HK-2 (cell line): ENCODE measurements around the gene SRL.
"Not testable (repeated sequence)": the region's sequence is repeated elsewhere in the genome, so short reads cannot be mapped to it uniquely, and the experiment has no call there.

Experiments used
- DNase-seq: peaks from one replicate; pipeline ENCODE4 v3.0.0-alpha.2; 2018; ENCODE audit not compliant: unreplicated experiment

Gene SRL

GRCh38 chr16:4260360-4260759 is 18.5 kb upstream of the SRL start:
- no peak for DNase-seq

- no peak for DNase-seq
Observed at GRCh38 chr16:4257646-4258556, 16.0 kb upstream of the SRL start.

DNA sequence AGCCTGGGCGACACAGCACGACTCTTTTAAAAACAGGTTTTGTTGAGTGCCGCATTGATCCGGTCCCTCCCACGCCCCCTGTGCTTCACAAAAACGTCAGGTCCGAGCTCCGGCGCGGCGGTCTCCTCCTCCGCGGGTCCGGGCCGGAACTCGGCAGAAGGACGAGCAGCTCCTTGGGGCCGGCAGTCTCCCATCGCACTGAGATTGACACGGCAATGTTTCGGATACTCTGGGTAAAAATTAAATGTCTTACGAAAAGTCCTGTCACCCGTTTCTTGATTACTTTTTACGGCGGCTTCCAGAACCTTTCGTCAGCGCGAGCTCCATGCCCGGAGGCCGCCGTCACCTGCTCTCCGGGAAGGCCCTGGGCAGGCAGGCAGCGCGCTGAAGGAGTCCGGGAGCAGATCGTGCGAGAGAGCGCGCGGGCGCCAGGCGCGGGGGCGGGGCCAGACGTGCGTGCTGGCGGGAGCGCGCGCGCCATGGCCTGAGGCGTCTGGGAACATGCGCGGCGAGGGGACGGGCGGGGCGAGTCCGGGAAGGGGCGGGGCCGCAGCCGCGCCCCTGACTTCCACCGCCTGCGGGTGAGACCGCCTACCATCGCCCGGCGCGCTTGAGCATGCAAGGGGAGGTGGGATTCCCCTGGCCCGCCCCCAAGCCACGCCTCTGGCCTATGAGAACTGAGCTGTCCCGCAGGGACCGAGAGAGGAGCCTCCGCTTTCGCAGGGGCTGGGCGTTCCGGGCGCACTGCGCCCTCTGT is 11.7 kb upstream of the SRL start:
- DNase-seq: peak; percentile 97

DNA sequence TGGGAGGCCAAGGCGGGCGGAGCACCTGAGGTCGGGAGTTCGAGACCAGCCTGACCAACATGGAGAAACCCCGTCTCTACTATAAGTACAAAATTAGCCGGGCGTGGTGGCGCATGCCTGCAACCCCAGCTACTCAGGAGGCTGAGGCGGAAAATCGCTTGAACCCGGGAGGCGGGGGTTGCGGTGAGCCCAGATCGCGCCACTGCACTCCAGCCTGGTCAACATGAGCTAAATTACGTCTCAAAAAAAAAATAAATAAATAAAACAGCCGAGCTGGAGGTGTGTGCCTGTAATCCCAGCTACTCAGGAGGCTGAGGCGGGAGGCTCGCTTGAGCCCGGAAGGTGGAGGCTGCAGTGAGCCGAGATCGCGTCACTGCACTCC is 11.1 kb upstream of the SRL start:
- DNase-seq: not testable (repeated sequence)

- no peak for DNase-seq
Observed at GRCh38 chr16:4249530-4250308, 7.8 kb upstream of the SRL start.

DNA sequence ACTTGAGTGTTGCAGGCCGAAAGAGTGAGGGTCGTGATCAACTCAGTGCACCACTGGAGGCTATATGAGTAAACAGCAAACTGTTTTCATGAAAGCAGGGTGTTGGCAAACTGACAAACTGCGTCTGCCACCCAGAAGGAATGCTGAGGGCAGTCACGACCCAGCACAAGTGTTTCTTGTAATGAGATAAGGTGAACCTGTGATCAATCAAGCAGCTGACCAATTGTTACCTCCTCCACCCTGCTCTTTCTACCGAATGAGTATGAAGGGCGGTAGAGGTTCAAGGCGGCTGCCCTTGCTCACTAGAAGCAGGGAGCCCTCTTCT is 5.5 kb upstream of the SRL start:
- no peak for DNase-seq

GRCh38 chr16:4246777-4247459 is 5.0 kb upstream of the SRL start:
- DNase-seq: no peak

DNA sequence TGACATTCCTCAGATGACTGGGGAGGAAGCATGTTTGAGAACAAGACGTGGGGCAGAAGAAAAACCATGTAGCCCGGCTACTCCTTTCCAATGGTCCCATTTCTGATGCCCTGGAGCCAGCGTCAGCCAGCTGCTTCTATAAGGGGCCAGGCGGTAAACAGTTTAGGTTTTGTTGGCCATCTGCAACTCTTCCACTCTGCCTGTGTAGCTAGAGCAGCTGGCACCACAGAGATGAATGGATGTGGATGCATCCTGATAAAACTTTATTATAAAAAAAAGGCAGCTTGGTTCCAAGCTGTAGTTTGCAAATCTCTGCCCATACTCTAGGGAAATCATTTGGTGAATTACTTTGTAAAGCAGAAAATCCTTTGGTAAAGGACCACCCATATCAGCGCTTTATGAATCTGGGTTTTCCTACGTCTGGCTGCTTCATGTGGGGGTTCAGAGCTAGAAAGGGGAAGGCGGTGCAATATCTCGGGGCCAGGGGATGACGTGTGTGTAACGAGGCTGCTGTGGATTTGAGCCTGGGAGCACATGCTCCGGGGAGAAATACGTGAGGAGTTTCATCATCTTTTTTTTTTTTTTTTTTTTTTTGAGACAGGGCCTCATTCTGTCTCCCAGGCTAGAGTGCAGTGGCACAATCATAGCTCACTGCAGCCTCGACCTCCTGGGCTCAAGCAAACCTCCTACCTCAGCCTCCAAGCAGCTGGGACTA is 3.4 kb upstream of the SRL start:
- DNase-seq: no peak

DNA sequence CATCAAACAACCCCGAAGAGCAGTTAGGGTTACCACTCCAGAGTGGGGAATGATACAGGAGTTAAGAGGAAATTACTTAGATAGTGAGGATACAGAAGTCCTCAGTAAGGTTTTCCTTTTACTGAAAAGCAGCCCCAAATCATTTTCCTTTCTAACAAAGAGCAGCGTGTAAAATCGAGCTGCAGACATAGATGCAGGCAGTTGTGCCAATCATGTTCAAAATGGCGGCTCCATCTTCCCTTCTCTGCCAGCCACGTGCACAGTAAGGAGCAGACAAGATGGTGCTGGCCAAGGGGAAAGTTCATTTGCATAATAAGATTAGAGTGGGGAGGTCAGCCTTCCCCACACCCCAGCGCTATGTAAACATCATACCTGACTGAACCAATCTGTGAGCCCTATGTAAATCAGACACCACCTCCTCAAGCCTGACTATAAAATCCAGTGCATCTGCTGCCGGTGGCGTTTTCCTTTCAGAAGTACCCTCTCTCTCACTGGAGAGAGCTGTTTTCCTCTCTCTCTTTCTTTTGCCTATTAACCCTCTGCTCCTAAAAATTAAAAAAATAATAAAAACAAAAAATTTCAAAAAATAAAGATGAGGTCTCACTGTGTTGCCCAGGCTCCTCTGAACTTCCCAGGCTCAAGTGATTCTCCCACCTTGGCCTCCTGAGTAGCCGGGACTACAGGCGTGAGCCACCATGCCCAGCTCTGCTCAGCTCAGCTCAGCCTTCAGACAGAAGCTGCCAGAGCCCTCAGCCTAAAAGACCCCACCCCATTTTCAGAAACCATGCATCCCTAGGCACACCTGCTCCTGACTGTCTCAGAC is 2.6 kb upstream of the SRL start:
- DNase-seq: no peak

DNA sequence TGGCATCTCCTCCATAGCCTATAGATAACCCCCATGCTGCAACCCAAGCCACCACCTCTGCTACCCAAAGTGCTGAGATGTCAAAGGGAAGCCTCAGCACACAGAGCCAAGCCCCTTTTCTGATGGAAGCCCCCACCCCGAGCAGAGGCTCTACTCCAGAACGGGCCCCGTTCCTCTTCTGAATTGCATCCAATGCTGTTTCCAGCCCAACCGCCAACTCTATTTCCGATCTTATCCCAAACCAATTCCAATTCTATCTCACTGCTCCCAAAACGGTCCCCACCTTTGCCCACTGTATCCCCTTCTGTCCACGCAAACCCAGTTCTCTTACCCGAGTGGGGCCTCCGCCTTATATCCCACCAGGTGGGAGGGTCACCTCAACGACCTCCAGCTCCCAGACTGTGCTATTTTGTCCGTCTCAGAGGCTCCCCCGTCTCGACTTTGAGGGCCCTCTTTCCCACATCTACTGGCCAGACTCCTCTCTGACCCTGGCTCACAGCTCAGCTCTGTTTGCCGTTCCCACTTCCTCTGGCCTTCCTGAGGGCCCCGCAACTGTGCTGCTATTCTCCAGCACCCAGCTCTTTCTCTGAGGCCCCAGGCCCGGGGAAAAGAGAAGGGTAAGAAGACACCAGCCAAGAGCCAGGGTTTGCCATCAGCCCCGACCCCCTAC is 487 bp downstream of the SRL start:
- no peak for DNase-seq

DNA sequence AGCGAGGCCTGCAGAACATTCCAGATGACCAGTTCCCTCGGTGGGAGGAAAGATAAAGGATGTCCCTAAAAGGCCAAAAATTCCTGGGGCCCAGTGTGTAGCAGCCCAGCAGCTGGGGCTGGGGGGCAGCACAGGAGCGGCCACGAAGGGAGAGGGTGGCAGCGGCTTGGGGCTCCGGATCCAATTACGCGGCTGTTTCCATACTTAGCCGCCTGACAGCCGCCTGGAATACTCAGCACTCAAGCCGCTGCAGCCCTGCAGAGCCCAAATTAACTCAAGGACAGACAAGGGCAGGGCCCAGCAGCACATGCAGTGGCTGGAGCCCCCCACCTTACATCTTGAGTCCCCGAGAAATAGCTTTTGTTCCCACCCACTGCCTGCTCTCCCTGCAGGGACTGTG is 1.3 kb downstream of the SRL start:
- DNase-seq: no peak

- no peak for DNase-seq
Observed at GRCh38 chr16:4239682-4240175, 2.2 kb downstream of the SRL start.

DNA sequence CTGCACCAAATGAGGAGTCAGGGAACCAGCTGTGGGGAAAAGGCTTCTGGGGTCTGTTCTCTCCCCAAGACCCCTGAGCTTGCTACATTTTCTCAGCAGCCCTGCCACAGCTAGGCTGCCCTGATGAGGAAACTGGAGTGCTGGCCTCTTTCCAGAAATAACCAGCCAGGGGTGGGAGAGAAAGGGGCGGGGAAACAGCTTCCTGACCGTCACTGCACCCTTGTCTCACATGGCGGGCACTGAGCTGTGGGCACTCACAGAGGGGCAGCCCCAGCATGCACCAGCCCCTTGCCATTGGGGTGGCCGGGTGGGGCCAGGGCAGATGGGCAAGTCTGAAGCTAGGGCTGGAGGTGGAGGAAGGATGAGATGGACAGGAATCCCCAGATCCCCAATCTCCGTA is 2.9 kb downstream of the SRL start:
- no peak for DNase-seq

DNA sequence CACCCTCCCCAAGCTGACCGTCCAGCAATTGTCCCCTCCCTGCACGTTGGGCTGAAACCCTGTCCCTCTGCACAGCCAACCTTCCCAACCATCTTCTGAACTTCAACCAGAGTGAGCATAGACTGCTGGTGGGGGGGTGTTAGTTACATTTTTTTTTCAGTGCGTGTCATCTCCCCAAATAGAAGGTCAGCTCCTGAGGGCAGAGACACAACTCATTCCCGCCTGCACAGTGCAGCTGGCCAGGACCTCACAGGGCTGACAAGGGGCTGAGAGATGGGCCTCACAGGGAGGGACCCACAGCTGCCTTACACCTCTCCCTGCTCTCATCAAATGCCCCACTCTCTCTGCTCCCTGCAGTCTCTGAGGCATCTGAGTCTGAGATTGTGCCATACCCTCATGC is 8.4 kb downstream of the SRL start:
- DNase-seq: no peak

- no peak for DNase-seq
Observed at GRCh38 chr16:4232541-4233386, 9.1 kb downstream of the SRL start.

DNA sequence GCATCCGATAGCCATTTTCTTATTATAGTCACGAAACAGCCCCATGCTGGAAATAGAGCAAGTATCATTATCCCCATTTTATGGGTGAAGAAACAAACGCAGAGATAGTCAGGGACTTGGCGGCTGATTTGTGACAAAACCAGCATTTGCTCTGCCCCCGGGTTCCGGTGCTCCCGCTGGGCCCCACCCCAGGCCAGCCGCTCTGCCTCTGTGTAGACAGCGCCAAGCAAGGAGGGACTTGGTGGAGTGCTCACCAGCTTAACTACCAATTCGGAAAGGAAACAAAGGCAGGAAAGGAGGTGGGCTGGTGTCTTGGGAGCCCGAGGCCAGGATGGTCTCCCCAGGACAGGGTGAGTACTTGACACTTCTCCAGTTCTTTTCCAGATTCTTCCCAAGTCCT is 10.0 kb downstream of the SRL start:
- no peak for DNase-seq

DNA sequence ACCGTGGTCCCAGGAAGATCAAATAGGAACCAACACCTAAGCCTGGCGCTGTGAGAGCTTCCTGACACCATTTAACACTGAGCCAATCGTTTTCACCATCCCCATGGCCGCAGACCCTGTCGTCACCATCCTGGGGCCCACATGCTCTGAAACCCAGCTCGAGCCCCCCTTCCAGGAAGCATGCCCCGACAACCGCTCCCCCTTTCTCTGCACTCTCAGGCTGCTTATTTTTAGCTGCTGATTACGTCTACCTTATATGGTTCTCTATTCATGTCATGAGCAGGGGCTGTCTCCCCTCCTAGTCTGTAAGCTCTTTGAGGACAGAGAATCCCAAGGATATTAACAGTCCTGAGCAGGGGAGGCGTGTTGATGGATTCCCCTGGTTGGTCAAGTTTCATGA is 10.5 kb downstream of the SRL start:
- DNase-seq: no peak

- DNase-seq: no peak
Observed at GRCh38 chr16:4227040-4227332, 14.9 kb downstream of the SRL start.
